AG04450 (cell line): ENCODE data around the gene ATP6V1G2. TPM values are rescaled to one million over a fixed set of nuclear protein-coding genes. Genes with fewer than 3 reads are reported as not detected.

Experiments used
- CTCF ChIA-PET: fragments of 300-600, 350-600 bp; formaldehyde crosslinking; extraction: SDS; loops from one replicate; lab custom pipeline; 2022; ENCODE audit warnings: antibody characterized with exemption, inconsistent platforms; lab: Charles Lee
- POLR2A ChIA-PET: fragments of 350-600 bp; formaldehyde crosslinking; extraction: SDS; loops from one replicate; lab custom pipeline; 2021; ENCODE audit warnings: antibody characterized with exemption, inconsistent platforms; lab: Yijun Ruan, JAX
- DNase-seq: peaks from one replicate; pipeline ENCODE4 v3.0.0-alpha.2; 2011; ENCODE audit warnings: low read depth, low spot score
- H3K27ac ChIP-seq: one replicate; pipeline ENCODE4 v1.5.1; 2012; ENCODE audit warnings: low read depth, low read length, control low read depth
- H3K27me3 ChIP-seq: one replicate; pipeline ENCODE4 v1.6.0; 2012; ENCODE audit warnings: low read length; ENCODE audit not compliant: control insufficient read depth, insufficient read depth
- H3K4me3 ChIP-seq: 2 replicates; pipeline ENCODE4 v1.5.1; 2011; ENCODE audit warnings: mild to moderate bottlenecking, low read depth, low read length, control low read depth
- H3K9me3 ChIP-seq: 2 replicates; pipeline ENCODE4 v1.5.1; 2012; ENCODE audit warnings: low read length; ENCODE audit not compliant: control insufficient read depth, insufficient read depth
- CTCF ChIP-seq: IDR thresholded peaks from 2 replicates; pipeline ENCODE4 v1.5.1; 2011; ENCODE audit warnings: low read depth, low read length, control low read depth, inconsistent platforms
- polyA plus RNA-seq: library from polyadenylated mRNA; depleted of rRNA; stranded (reverse); fragments of >200 nt; gene quantifications from 2 replicates; pipeline ENCODE4 v1.2.3, GENCODE V29; 2011

ATP6V1G2 gene
- polyA plus RNA-seq, 1 experiment, result 14.6 TPM

GRCh38 chr6:31582230-31582643 is 35.8 kb upstream of the ATP6V1G2 start, which contains the start of gene LTB:
Gene LTB (minus strand): TSS chr6:31582424. CDS start chr6:31582417, 7 bp downstream.
- H3K27me3 ChIP-seq, result peaks cover 2% of the 10 kb centered on the region
- no peak for DNase-seq
- no peak for TF ChIP-seq CTCF
- ChIA-PET CTCF (interaction anchor here (0.6 to 9.5 kb wide), 8 partner anchors 8 to 103 kb away, joined by 3 to 132 read pairs (median 12); partner anchors contain the start of genes ATP6V1G2 and NFKBIL1), POLR2A (no interaction called here)
- H3K27ac ChIP-seq, result no peak within 1 kb of the TSS
- peak within 1 kb of the TSS; percentile 86 for H3K4me3 ChIP-seq
- no peaks in the 10 kb centered on the region; the same call in 1 of the 2 replicates for H3K9me3 ChIP-seq

- ChIA-PET CTCF (interaction anchor here (0.6 to 9.5 kb wide), 11 partner anchors 9 to 103 kb away, joined by 3 to 132 read pairs (median 8); partner anchors contain the start of genes ATP6V1G2, NCR3 and NFKBIL1), POLR2A (interaction anchor here (0.5 kb wide), 1 partner anchor 547 kb away, joined by 3 read pairs; the partner anchor contains the start of gene ATF6B)
- no peak overlapping the region for H3K27ac ChIP-seq
- H3K9me3 ChIP-seq, result no peaks in the 10 kb centered on the region; the same call in 1 of the 2 replicates
- DNase-seq, result no peak
- no peak for TF ChIP-seq CTCF
- H3K27me3 ChIP-seq, result peaks cover 3% of the 10 kb centered on the region
- peak overlapping the region; percentile 86 for H3K4me3 ChIP-seq
These were observed 35.2 kb upstream of the ATP6V1G2 start for GRCh38 chr6:31581434-31582229.

- CTCF ChIA-PET, result interaction anchor here (0.9 to 9.5 kb wide), 17 partner anchors 9 to 40 kb away, joined by 3 to 132 read pairs (median 5); partner anchors contain the start of genes ATP6V1G2, DDX39B, NCR3 and NFKBIL1
- Histone ChIP-seq H3K4me3 (peak overlapping the region; percentile 86), H3K27ac (peak overlapping the region; percentile 57), H3K9me3 (no peaks in the 10 kb centered on the region; the same call in 1 of the 2 replicates), H3K27me3 (peaks cover 5% of the 10 kb centered on the region)
- POLR2A ChIA-PET, result interaction anchor here (0.5 to 0.7 kb wide), 3 partner anchors 38 to 555 kb away, joined by 3 to 5 read pairs (median 3); partner anchors contain the start of gene ATF6B
- peak; percentile 87 for TF ChIP-seq CTCF
- peak; percentile 42 for DNase-seq
These were observed 34.5 kb upstream of the ATP6V1G2 start for GRCh38 chr6:31580807-31581433.

GRCh38 chr6:31580438-31580740 is 34.0 kb upstream of the ATP6V1G2 start:
- Histone ChIP-seq H3K4me3 (peak overlapping the region; percentile 86), H3K27ac (no peak overlapping the region), H3K9me3 (no peaks in the 10 kb centered on the region; the same call in 1 of the 2 replicates), H3K27me3 (peaks cover 10% of the 10 kb centered on the region)
- no peak for TF ChIP-seq CTCF
- CTCF ChIA-PET, result interaction anchor here (0.9 to 9.5 kb wide), 16 partner anchors 10 to 39 kb away, joined by 3 to 132 read pairs (median 6); partner anchors contain the start of genes ATP6V1G2, DDX39B, NCR3 and NFKBIL1
- POLR2A ChIA-PET, result interaction anchor here (0.6 to 0.7 kb wide), 2 partner anchors 38 to 556 kb away, joined by 3 to 5 read pairs; no protein-coding TSS in a partner anchor
- no peak for DNase-seq
